Gastroesophageal sphincter (tissue), 4 donors: ENCODE results near the gene NLE1. TPM values are rescaled to one million over a fixed set of nuclear protein-coding genes. Genes with fewer than 3 reads are reported as not detected.
A peak's percentile ranks its signal among the peaks of the same experiment; 100 is the strongest.
"Not testable (repeated sequence)": the region's sequence is repeated elsewhere in the genome, so short reads cannot be mapped to it uniquely, and the experiment has no call there.

ENCODE experiments used
- ATAC-seq: fragments of 150-250 bp; one replicate; pipeline ENCODE4 v1.9.1; 2016; ENCODE audit warnings: mild to moderate bottlenecking, moderate library complexity
- H3K27ac ChIP-seq, 4 donors: fragments of 200-600 bp; sonication (generic) in 3 of 4; 1 replicate in 3 of 4; 2 replicates in 1 of 4; pipeline ENCODE4 v1.5.1; 2016 to 2019
- H3K27me3 ChIP-seq: fragments of 200-600 bp; sonication (generic); one replicate; pipeline ENCODE4 v1.5.1; 2019
- H3K36me3 ChIP-seq, 2 donors: fragments of 200-600 bp; sonication (generic); one replicate each; pipeline ENCODE4 v1.5.1; 2019; ENCODE audit warnings: control low read depth in 1 of 2
- H3K4me1 ChIP-seq, 3 donors: fragments of 200-600 bp; sonication (generic); 1 replicate in 2 of 3; 2 replicates in 1 of 3; pipeline ENCODE4 v1.5.1; 2016 to 2019; ENCODE audit warnings: control low read depth in 2 of 3
- H3K4me3 ChIP-seq, 2 donors: fragments of 200-600 bp; sonication (generic); one replicate each; pipeline ENCODE4 v1.5.1; 2019; ENCODE audit warnings: mild to moderate bottlenecking in 1 of 2, moderate library complexity in 1 of 2
- H3K9me3 ChIP-seq, 3 donors: fragments of 200-600 bp; sonication (generic); one replicate each; pipeline ENCODE4 v1.5.1; 2017 to 2019; ENCODE audit warnings: control low read depth in 2 of 3
- EP300 ChIP-seq: sonication (generic); formaldehyde crosslinking; IDR thresholded peaks from one replicate; pipeline ENCODE4 v1.6.1; 2017; ENCODE audit warnings: antibody characterized with exemption, mild to moderate bottlenecking
- POLR2A ChIP-seq, 2 donors: fragments of 450-650 bp; IDR thresholded peaks; one replicate each; pipeline ENCODE4 v1.6.1; 2017; ENCODE audit warnings: antibody characterized with exemption in 2 of 2, mild to moderate bottlenecking in 2 of 2, moderate library complexity in 1 of 2
- POLR2AphosphoS5 ChIP-seq: sonication (generic); formaldehyde crosslinking; IDR thresholded peaks from one replicate; pipeline ENCODE4 v1.6.1; 2017; ENCODE audit warnings: antibody characterized with exemption
- WGBS, 2 donors: methylation state at CpG; one replicate each; pipeline ENCODE4 v1.1.5; 2018; ENCODE audit warnings: low coverage in 1 of 2; 5-methylcytosine and 5-hydroxymethylcytosine counted together
- total RNA-seq, 4 donors: library from RNA; depleted of rRNA; stranded (reverse); fragments of >200 nt; gene quantifications; one replicate each; pipeline ENCODE4 v1.1.0, GENCODE V29; 2016
- TF ChIP-seq, protein P1 (sequence below), 4 experiments: fragments of 200-600 bp in 2 of 4; fragments of 450-650 bp in 2 of 4; sonication (generic) in 1 of 4; IDR thresholded peaks; one replicate each; pipeline ENCODE4 v1.5.1; 2017 to 2019; ENCODE audit warnings: antibody characterized with exemption in 4 of 4, mild to moderate bottlenecking in 2 of 4, moderate library complexity in 2 of 4

NLE1 gene
- total RNA-seq, 4 donors from 2014 or later = 7.6 to 12.3 (median 9.3) TPM

- ATAC-seq = no peak
- no peaks in the 10 kb centered on the region for H3K36me3 ChIP-seq
- no peak for TF ChIP-seq EP300
- TF ChIP-seq, protein P1, sequence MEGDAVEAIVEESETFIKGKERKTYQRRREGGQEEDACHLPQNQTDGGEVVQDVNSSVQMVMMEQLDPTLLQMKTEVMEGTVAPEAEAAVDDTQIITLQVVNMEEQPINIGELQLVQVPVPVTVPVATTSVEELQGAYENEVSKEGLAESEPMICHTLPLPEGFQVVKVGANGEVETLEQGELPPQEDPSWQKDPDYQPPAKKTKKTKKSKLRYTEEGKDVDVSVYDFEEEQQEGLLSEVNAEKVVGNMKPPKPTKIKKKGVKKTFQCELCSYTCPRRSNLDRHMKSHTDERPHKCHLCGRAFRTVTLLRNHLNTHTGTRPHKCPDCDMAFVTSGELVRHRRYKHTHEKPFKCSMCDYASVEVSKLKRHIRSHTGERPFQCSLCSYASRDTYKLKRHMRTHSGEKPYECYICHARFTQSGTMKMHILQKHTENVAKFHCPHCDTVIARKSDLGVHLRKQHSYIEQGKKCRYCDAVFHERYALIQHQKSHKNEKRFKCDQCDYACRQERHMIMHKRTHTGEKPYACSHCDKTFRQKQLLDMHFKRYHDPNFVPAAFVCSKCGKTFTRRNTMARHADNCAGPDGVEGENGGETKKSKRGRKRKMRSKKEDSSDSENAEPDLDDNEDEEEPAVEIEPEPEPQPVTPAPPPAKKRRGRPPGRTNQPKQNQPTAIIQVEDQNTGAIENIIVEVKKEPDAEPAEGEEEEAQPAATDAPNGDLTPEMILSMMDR (IDR thresholded peaks at IDR 0.05) = no peak
- no peak for TF ChIP-seq POLR2AphosphoS5
- 73% methylated on average over 5 of the region's 9 CpGs; no CpG with 5 or more reads in 1 of the 2 donors for WGBS, 2 donors
- no peaks in the 10 kb centered on the region for H3K9me3 ChIP-seq
- H3K27ac ChIP-seq = no peak overlapping the region
- no peaks in the 10 kb centered on the region for H3K4me1 ChIP-seq
- peaks cover 15% of the 10 kb centered on the region for H3K27me3 ChIP-seq
- no peak overlapping the region for H3K4me3 ChIP-seq
These were observed 33.7 kb upstream of the NLE1 start for GRCh38 chr17:35175638-35176415.

- ATAC-seq = no peak
- WGBS, 2 donors = 69 to 75% methylated on average over 2 of the region's 2 CpGs
- Histone ChIP-seq H3K4me3 (no peak overlapping the region), H3K4me1 (no peaks in the 10 kb centered on the region), H3K27ac (no peak overlapping the region), H3K27me3 (peaks cover 19% of the 10 kb centered on the region), H3K36me3 (no peaks in the 10 kb centered on the region), H3K9me3 (no peaks in the 10 kb centered on the region)
- TF ChIP-seq POLR2AphosphoS5 (no peak), POLR2A (IDR thresholded peaks at IDR 0.05) (no peak), EP300 (no peak)
- TF ChIP-seq, protein P1 (IDR thresholded peaks at IDR 0.05) = no peak
These were observed 32.8 kb upstream of the NLE1 start for GRCh38 chr17:35174835-35175334.

DNA sequence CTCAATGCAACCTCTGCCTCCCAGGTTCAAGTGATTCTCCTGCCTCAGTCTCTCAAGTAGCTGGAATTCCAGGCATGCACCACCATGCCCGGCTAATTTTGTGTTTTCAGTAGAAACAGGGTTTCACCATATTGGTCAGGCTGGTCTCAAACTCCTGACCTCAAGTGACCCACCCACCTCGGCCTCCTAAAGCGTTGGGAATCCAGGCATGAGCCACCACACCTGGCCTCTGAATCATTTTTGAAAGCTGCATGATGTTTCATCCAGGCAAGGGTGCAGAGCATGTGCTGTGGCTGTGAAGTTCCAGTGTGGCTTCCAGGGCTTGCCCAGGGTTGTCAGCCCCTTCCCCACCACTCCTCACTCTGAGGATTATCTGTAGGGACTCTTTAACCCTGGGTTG, 30.2 kb upstream of the NLE1 start:
- H3K36me3 ChIP-seq, ATAC-seq, H3K9me3 ChIP-seq, H3K4me3 ChIP-seq, H3K27ac ChIP-seq, H3K4me1 ChIP-seq: not testable (repeated sequence)
- H3K27me3 ChIP-seq = peaks cover 25% of the 10 kb centered on the region
- WGBS, 2 donors = 81 to 88% methylated on average over 1 to 3 of the region's 3 CpGs

- no peaks in the 10 kb centered on the region for H3K4me1 ChIP-seq
- 32 to 38% methylated on average over 2 of the region's 2 CpGs for WGBS, 2 donors
These were observed 29.7 kb upstream of the NLE1 start for GRCh38 chr17:35171834-35172233.

DNA sequence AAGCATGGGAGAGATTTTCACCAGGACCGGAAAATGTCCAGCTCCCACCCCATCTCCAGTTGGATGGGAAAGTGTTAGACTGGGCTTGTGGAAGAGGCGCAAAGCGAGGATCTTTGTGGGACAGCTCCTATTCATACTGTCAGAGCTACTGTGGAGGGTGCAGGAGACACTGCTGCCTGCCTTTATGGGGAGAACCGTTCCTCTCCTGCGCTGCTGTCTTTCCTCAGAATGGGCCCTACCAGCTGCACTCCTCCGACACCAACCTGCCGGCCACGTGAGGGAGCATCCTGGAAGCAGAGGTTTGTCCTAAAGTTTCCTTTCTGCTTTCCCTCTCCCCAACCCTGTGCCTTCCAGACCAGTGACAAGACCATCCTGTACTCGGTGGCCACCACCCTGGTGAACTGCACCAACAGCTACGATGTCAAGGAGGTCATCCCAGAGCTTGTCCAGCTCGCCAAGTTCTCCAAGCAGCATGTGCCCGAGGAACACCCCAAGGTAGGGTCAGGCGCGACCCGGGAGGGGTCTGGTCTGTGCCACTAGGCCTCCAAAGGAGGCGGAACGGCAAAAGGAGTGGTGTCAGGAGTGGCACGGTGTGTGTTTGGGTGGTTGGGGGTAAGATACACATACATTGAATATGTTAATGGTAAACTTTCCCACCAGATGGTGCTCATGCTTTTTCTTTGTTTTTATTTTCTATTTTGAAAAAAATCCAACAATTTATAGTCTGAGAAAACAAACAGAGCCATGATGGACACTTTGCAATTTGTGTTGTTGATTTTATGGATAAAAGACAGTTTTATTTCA, 29.1 kb upstream of the NLE1 start:
- no peak for ATAC-seq
- WGBS, 2 donors = 45 to 58% methylated on average over 2 to 4 of the region's 18 CpGs
- H3K36me3 ChIP-seq = no peaks in the 10 kb centered on the region

More at GRCh38 chr17:35171834-35172233, 29.7 kb upstream of the NLE1 start:
- H3K9me3 ChIP-seq = no peaks in the 10 kb centered on the region
- ATAC-seq = no peak
- H3K27ac ChIP-seq = no peak overlapping the region
- H3K36me3 ChIP-seq = no peaks in the 10 kb centered on the region
- no peak overlapping the region for H3K4me3 ChIP-seq
- H3K27me3 ChIP-seq = peaks cover 25% of the 10 kb centered on the region
- TF ChIP-seq POLR2AphosphoS5 (no peak), POLR2A (IDR thresholded peaks at IDR 0.05) (no peak), EP300 (no peak)
- TF ChIP-seq, protein P1 (IDR thresholded peaks at IDR 0.05) = no peak

More for the DNA sequence above, 29.1 kb upstream of the NLE1 start:
- Histone ChIP-seq H3K9me3 (no peaks in the 10 kb centered on the region), H3K4me3 (no peak overlapping the region), H3K27ac (no peak overlapping the region), H3K27me3 (peaks cover 25% of the 10 kb centered on the region), H3K4me1 (no peaks in the 10 kb centered on the region)
- TF ChIP-seq, protein P1 (IDR thresholded peaks at IDR 0.05) = peak in 3 of 4 experiments; percentile 32 to 35 (median 33)
- TF ChIP-seq POLR2AphosphoS5 (no peak), POLR2A (IDR thresholded peaks at IDR 0.05) (no peak), EP300 (no peak)
